Middle frontal gyrus (tissue), 1 donor: ENCODE measurements around the gene HS6ST1.
"Not testable (repeated sequence)": the region's sequence is repeated elsewhere in the genome, so short reads cannot be mapped to it uniquely, and the experiment has no call there.

ENCODE experiments used
- DNase-seq: peaks from one replicate; pipeline ENCODE4 v3.0.0-alpha.2; 2015; ENCODE audit warnings: low spot score; ENCODE audit errors: extremely low spot score

HS6ST1 gene

GRCh38 chr2:128269990-128270671 is 48.5 kb downstream of the HS6ST1 start:
- no peak for DNase-seq

- no peak for DNase-seq
These were observed 49.3 kb downstream of the HS6ST1 start for GRCh38 chr2:128269063-128269989.

- DNase-seq: not testable (repeated sequence)
These were observed 50.1 kb downstream of the HS6ST1 start for GRCh38 chr2:128268611-128269010.

GRCh38 chr2:128268145-128268544 is 50.5 kb downstream of the HS6ST1 start:
- DNase-seq: not testable (repeated sequence)

GRCh38 chr2:128267649-128268048 is 51.0 kb downstream of the HS6ST1 start:
- not testable (repeated sequence) for DNase-seq

- not testable (repeated sequence) for DNase-seq
These were observed 51.5 kb downstream of the HS6ST1 start for GRCh38 chr2:128267197-128267596.

- DNase-seq: not testable (repeated sequence)
These were observed 52.2 kb downstream of the HS6ST1 start for GRCh38 chr2:128266463-128266862.

GRCh38 chr2:128265608-128265993 is 53.1 kb downstream of the HS6ST1 start:
- DNase-seq: not testable (repeated sequence)

GRCh38 chr2:128264881-128265607 is 53.6 kb downstream of the HS6ST1 start:
- DNase-seq: no peak

- DNase-seq: no peak
These were observed 54.8 kb downstream of the HS6ST1 start for GRCh38 chr2:128263902-128264331.

GRCh38 chr2:128262315-128263253 is 56.1 kb downstream of the HS6ST1 start:
- no peak for DNase-seq

GRCh38 chr2:128261245-128262128 is 57.2 kb downstream of the HS6ST1 start:
- DNase-seq: no peak

GRCh38 chr2:128260239-128261138 is 58.2 kb downstream of the HS6ST1 start:
- peak; percentile 33 for DNase-seq

GRCh38 chr2:128259585-128259984 is 59.1 kb downstream of the HS6ST1 start:
- no peak for DNase-seq

GRCh38 chr2:128258218-128258617 is 60.5 kb downstream of the HS6ST1 start:
- no peak for DNase-seq

- no peak for DNase-seq
These were observed 66.2 kb downstream of the HS6ST1 start for GRCh38 chr2:128252501-128252900.

GRCh38 chr2:128252086-128252485 is 66.6 kb downstream of the HS6ST1 start:
- DNase-seq: not testable (repeated sequence)

- DNase-seq: no peak
These were observed 68.2 kb downstream of the HS6ST1 start for GRCh38 chr2:128250229-128251025.
